Germinal center (tissue), 1 donor: Measurements from ENCODE around the gene NDUFA11.
"Not testable (repeated sequence)": the region's sequence is repeated elsewhere in the genome, so short reads cannot be mapped to it uniquely, and the experiment has no call there.

ENCODE experiments used
- DNase-seq: peaks from one replicate; pipeline ENCODE4 v3.0.0; 2012; ENCODE audit warnings: mixed read lengths, low spot score

The NDUFA11 gene

GRCh38 chr19:5857203-5858081 is 46.1 kb downstream of the NDUFA11 start:
- no peak for DNase-seq

GRCh38 chr19:5855151-5855550 is 48.4 kb downstream of the NDUFA11 start:
- DNase-seq = not testable (repeated sequence)

- not testable (repeated sequence) for DNase-seq
Measured at GRCh38 chr19:5854121-5854520, 49.5 kb downstream of the NDUFA11 start.

- DNase-seq = no peak
Measured at GRCh38 chr19:5851302-5851701, 52.3 kb downstream of the NDUFA11 start, which contains the start of gene FUT3. Gene FUT3 (minus strand): TSS chr19:5851449.

GRCh38 chr19:5850743-5851293 is 52.8 kb downstream of the NDUFA11 start:
- no peak for DNase-seq

- DNase-seq = no peak
Measured at GRCh38 chr19:5850189-5850588, 53.4 kb downstream of the NDUFA11 start.

GRCh38 chr19:5848621-5849020 is 55.0 kb downstream of the NDUFA11 start:
- DNase-seq = not testable (repeated sequence)

- not testable (repeated sequence) for DNase-seq
Measured at GRCh38 chr19:5847846-5848245, 55.7 kb downstream of the NDUFA11 start.
